SK-N-SH (cell line): ENCODE measurements around the gene NUDT14. TPM values are rescaled to one million over a fixed set of nuclear protein-coding genes. Genes with fewer than 3 reads are reported as not detected.

Source experiments
- CTCF ChIA-PET: fragments of 300-600, 350-600 bp; formaldehyde crosslinking; extraction: SDS; loops from one replicate; lab custom pipeline; 2021; lab: Yijun Ruan, JAX
- POLR2A ChIA-PET: fragments of 350-600 bp; sonication (Branson Sonifier 250); formaldehyde crosslinking; extraction: SDS; loops from one replicate; lab custom pipeline; 2020; ENCODE audit warnings: antibody characterized with exemption, inconsistent platforms; lab: Yijun Ruan, JAX
- DNase-seq: peaks from one replicate; pipeline ENCODE4 v3.0.0; 2012
- H2AFZ ChIP-seq: fragments of 200-600 bp; sonication (generic); 2 replicates; pipeline ENCODE4 v1.8.1; 2016; ENCODE audit warnings: antibody characterized with exemption, mild to moderate bottlenecking, low read depth
- H3F3A ChIP-seq: fragments of 200-600 bp; sonication (generic); replicated peaks from 2 replicates; pipeline ENCODE3; 2016; ENCODE audit warnings: antibody characterized with exemption, mild to moderate bottlenecking; ENCODE audit not compliant: insufficient read depth
- H3K27ac ChIP-seq, 2 experiments: fragments of 200-500 bp in 1 of 2; fragments of 200-600 bp in 1 of 2; sonication (Bioruptor generic) in 1 of 2; sonication (generic), shearing (Covaris generic) in 1 of 2; 2 replicates each; pipeline versions ENCODE4 v1.5.1 to v1.6.1; 2014 to 2016; ENCODE audit warnings: low read depth in 2 of 2, inconsistent platforms in 1 of 2, low read length in 1 of 2, mild to moderate bottlenecking in 1 of 2, mixed read lengths in 1 of 2
- H3K27me3 ChIP-seq: fragments of 200-600 bp; sonication (generic), shearing (Covaris generic); 2 replicates; pipeline ENCODE4 v1.6.1; 2016; ENCODE audit warnings: mixed run types; ENCODE audit not compliant: insufficient read depth
- H3K36me3 ChIP-seq, 2 experiments: fragments of 200-500 bp in 1 of 2; fragments of 200-600 bp in 1 of 2; sonication (Bioruptor generic) in 1 of 2; sonication (generic) in 1 of 2; replicated peaks in 1 of 2; 2 replicates each; pipeline versions ENCODE3 to v1.5.1; 2014 to 2016; ENCODE audit warnings: low read length in 1 of 2, mild to moderate bottlenecking in 1 of 2; ENCODE audit not compliant: insufficient read depth in 2 of 2, control insufficient read depth in 1 of 2
- H3K4me1 ChIP-seq, 2 experiments: fragments of 200-500 bp in 1 of 2; fragments of 200-600 bp in 1 of 2; sonication (Bioruptor generic) in 1 of 2; sonication (generic), shearing (Covaris generic) in 1 of 2; 2 replicates each; pipeline versions ENCODE4 v1.5.1 to v1.6.1; 2014 to 2016; ENCODE audit warnings: low read depth in 1 of 2, low read length in 1 of 2, mixed run types in 1 of 2; ENCODE audit not compliant: insufficient read depth in 2 of 2, control insufficient read depth in 1 of 2
- H3K4me2 ChIP-seq: fragments of 200-600 bp; sonication (generic), shearing (Covaris generic); 2 replicates; pipeline ENCODE4 v1.6.1; 2017; ENCODE audit warnings: mixed run types
- H3K4me3 ChIP-seq, 2 experiments: fragments of 200-500 bp in 1 of 2; fragments of 200-600 bp in 1 of 2; sonication (Bioruptor generic) in 1 of 2; sonication (generic), shearing (Covaris generic) in 1 of 2; 2 replicates each; pipeline versions ENCODE4 v1.5.1 to v1.8.1; 2014 to 2016; ENCODE audit warnings: low read depth in 2 of 2, inconsistent platforms in 1 of 2, low read length in 1 of 2, mild to moderate bottlenecking in 1 of 2, mixed read lengths in 1 of 2, moderate library complexity in 1 of 2
- H3K79me2 ChIP-seq: fragments of 200-600 bp; sonication (generic); 2 replicates; pipeline ENCODE4 v1.8.1; 2017; ENCODE audit warnings: mild to moderate bottlenecking; ENCODE audit not compliant: insufficient read depth
- H3K9ac ChIP-seq: fragments of 200-600 bp; sonication (generic); 2 replicates; pipeline ENCODE4 v1.6.1; 2017; ENCODE audit warnings: mixed run types
- H3K9me2 ChIP-seq: fragments of 200-600 bp; sonication (generic); 2 replicates; pipeline ENCODE4 v1.6.1; 2017; ENCODE audit warnings: mixed run types
- H3K9me3 ChIP-seq: fragments of 200-600 bp; sonication (generic); 2 replicates; pipeline ENCODE4 v1.6.1; 2017; ENCODE audit warnings: mixed run types, mild to moderate bottlenecking, moderate library complexity
- H4K20me1 ChIP-seq: fragments of 200-600 bp; sonication (generic); 2 replicates; pipeline ENCODE4 v1.6.1; 2017; ENCODE audit warnings: mild to moderate bottlenecking, mixed run types; ENCODE audit not compliant: insufficient read depth
- CHD2 ChIP-seq: fragments of 150-350 bp; IDR thresholded peaks from 2 replicates; pipeline ENCODE4 v1.6.1; 2018; ENCODE audit warnings: low read length; ENCODE audit not compliant: partially characterized antibody
- ELF1 ChIP-seq: IDR thresholded peaks from 2 replicates; pipeline ENCODE4 v1.4.0; 2012
- EP300 ChIP-seq, 2 experiments: IDR thresholded peaks; 2 replicates each; pipeline versions ENCODE4 v1.4.0 to v1.6.1; 2012; ENCODE audit warnings: borderline replicate concordance in 1 of 2, low read depth in 1 of 2, low read length in 1 of 2
- FOSL2 ChIP-seq: IDR thresholded peaks from 2 replicates; pipeline ENCODE4 v1.4.0; 2012; ENCODE audit warnings: low read depth, mild to moderate bottlenecking, moderate library complexity, borderline replicate concordance
- FOXJ3 ChIP-seq: sonication (generic); formaldehyde crosslinking; IDR thresholded peaks from 2 replicates; pipeline ENCODE4 v1.5.1; 2020; ENCODE audit warnings: mild to moderate bottlenecking, missing genetic modification reagents
- FOXM1 ChIP-seq: IDR thresholded peaks from 2 replicates; pipeline ENCODE4 v1.4.0; 2012; ENCODE audit warnings: low read depth, mild to moderate bottlenecking
- MEF2A ChIP-seq: IDR thresholded peaks from 2 replicates; pipeline ENCODE4 v1.4.0; 2012; ENCODE audit warnings: low read depth, borderline replicate concordance
- NFIC ChIP-seq: IDR thresholded peaks from 2 replicates; pipeline ENCODE4 v1.4.0; 2012; ENCODE audit warnings: borderline replicate concordance
- NRF1 ChIP-seq: IDR thresholded peaks from 2 replicates; pipeline ENCODE4 v1.6.1; 2012; ENCODE audit warnings: low read depth, mild to moderate bottlenecking, low read length
- RCOR1 ChIP-seq: fragments of 150-350 bp; IDR thresholded peaks from 2 replicates; pipeline ENCODE4 v1.6.1; 2017; ENCODE audit warnings: antibody characterized with exemption, low read length
- RFX5 ChIP-seq: IDR thresholded peaks from 2 replicates; pipeline ENCODE4 v1.6.1; 2012; ENCODE audit warnings: mild to moderate bottlenecking, improper control_type of control experiment, low read length
- RXRA ChIP-seq: IDR thresholded peaks from 2 replicates; pipeline ENCODE4 v1.4.0; 2012; ENCODE audit warnings: low read depth, mild to moderate bottlenecking, borderline replicate concordance
- SIN3A ChIP-seq: IDR thresholded peaks from 2 replicates; pipeline ENCODE4 v1.6.1; 2012; ENCODE audit warnings: low read depth, mild to moderate bottlenecking, low read length, moderate library complexity, borderline replicate concordance
- SMC3 ChIP-seq: IDR thresholded peaks from 2 replicates; pipeline ENCODE4 v1.6.1; 2012; ENCODE audit warnings: low read depth, low read length, improper control_type of control experiment
- TCF12 ChIP-seq: IDR thresholded peaks from 2 replicates; pipeline ENCODE4 v1.4.0; 2012
- YY1 ChIP-seq: IDR thresholded peaks from 2 replicates; pipeline ENCODE4 v1.4.0; 2012; ENCODE audit warnings: low read depth, mild to moderate bottlenecking
- WGBS: methylation state at CpG from one replicate; pipeline ENCODE4 v1.1.6; 2017; ENCODE audit warnings: low lambda C conversion rate; 5-methylcytosine and 5-hydroxymethylcytosine counted together
- polyA plus RNA-seq, 3 experiments: library from polyadenylated mRNA; depleted of rRNA; stranded (reverse); fragments of >200 nt; gene quantifications; 2 replicates each; pipeline ENCODE4 v1.2.3, GENCODE V29; 2012
- TF ChIP-seq, protein P1 (sequence below): IDR thresholded peaks from 2 replicates; pipeline ENCODE4; 2012
- TF ChIP-seq, protein P2 (sequence below): fragments of 200-600 bp; sonication (generic); IDR thresholded peaks from 2 replicates; pipeline ENCODE4 v1.6.1; 2017; ENCODE audit warnings: antibody characterized with exemption, mild to moderate bottlenecking, moderate library complexity
- TF ChIP-seq, protein P3 (sequence below): IDR thresholded peaks from 2 replicates; pipeline ENCODE4 v1.4.0; 2012; ENCODE audit warnings: low read depth, borderline replicate concordance
- TF ChIP-seq, protein P4 (sequence below): IDR thresholded peaks from 2 replicates; pipeline ENCODE4 v1.4.0; 2012; ENCODE audit warnings: low read depth, borderline replicate concordance

NUDT14 gene
- polyA plus RNA-seq, 1 of the 3 experiments (the other 2 are of a cell fraction), result 18.4 TPM

DNA sequence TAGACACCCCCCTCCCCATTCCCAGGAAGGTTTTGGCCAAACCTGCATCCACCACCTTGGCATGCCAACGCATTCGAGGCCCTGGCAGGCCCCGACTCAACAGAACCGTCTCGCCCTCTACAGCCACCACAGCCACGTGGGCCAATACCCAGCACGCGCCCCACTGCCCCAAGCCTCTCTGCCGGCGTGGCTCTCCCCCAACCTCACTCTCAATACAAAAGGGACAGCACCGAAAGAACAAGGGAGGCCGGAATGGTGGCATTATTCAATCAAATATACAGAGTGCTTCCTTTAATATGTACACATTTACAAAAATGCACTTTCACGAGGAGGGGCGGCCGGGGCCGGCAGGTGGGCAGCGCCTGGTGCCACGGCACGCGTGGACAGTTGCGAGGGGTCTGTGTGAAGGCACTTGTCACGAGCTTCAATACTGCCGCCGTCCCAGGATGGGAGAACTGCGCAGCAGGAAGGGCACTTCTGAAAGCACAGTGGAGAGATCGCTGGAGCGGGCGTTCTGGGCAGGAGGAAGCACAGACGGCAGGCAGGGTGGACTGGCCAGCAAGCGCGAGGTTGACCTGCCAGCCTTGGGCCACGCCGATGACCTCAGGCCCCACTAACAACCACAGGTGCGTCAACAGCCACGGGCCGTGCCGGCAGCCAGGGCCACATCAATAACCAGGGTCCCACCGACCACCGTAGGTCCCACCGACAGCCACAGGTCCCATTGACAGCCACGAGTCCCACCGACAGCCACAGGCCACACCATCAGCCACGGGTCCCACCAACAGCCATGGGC lies 39.4 kb downstream of the NUDT14 start:
- Histone ChIP-seq H2AFZ (no peak overlapping the region), H3K9me2 (no peaks in the 10 kb centered on the region), H3K27me3 (no peaks in the 10 kb centered on the region), H3K4me3 (no peak overlapping the region), H3K36me3 (no peaks in the 10 kb centered on the region), H3K4me1 (peaks cover 0 to 13% of the 10 kb centered on the region in 2 experiments; a peak in 1 of 4 replicates), H3K4me2 (no peak overlapping the region), H3K79me2 (no peaks in the 10 kb centered on the region), H4K20me1 (no peaks in the 10 kb centered on the region), H3F3A (no peaks in the 10 kb centered on the region), H3K27ac (no peak overlapping the region)
- ChIA-PET CTCF (no interaction called here), POLR2A (no interaction called here)
- TF ChIP-seq, protein P1, sequence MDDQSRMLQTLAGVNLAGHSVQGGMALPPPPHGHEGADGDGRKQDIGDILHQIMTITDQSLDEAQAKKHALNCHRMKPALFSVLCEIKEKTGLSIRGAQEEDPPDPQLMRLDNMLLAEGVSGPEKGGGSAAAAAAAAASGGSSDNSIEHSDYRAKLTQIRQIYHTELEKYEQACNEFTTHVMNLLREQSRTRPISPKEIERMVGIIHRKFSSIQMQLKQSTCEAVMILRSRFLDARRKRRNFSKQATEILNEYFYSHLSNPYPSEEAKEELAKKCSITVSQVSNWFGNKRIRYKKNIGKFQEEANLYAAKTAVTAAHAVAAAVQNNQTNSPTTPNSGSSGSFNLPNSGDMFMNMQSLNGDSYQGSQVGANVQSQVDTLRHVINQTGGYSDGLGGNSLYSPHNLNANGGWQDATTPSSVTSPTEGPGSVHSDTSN, result no peak
- TF ChIP-seq, protein P2, sequence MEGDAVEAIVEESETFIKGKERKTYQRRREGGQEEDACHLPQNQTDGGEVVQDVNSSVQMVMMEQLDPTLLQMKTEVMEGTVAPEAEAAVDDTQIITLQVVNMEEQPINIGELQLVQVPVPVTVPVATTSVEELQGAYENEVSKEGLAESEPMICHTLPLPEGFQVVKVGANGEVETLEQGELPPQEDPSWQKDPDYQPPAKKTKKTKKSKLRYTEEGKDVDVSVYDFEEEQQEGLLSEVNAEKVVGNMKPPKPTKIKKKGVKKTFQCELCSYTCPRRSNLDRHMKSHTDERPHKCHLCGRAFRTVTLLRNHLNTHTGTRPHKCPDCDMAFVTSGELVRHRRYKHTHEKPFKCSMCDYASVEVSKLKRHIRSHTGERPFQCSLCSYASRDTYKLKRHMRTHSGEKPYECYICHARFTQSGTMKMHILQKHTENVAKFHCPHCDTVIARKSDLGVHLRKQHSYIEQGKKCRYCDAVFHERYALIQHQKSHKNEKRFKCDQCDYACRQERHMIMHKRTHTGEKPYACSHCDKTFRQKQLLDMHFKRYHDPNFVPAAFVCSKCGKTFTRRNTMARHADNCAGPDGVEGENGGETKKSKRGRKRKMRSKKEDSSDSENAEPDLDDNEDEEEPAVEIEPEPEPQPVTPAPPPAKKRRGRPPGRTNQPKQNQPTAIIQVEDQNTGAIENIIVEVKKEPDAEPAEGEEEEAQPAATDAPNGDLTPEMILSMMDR, result no peak
- TF ChIP-seq FOSL2 (no peak), FOXM1 (no peak), RFX5 (no peak), ELF1 (no peak), NFIC (no peak), MEF2A (no peak), RCOR1 (no peak), SIN3A (no peak), FOXJ3 (no peak), EP300 (IDR thresholded peaks at IDR 0.05; ENCODE audit: borderline replicate concordance in 1 of 2, low read depth in 1 of 2, low read length in 1 of 2) (no peak), SMC3 (no peak), RXRA (no peak), CHD2 (no peak), TCF12 (no peak), NRF1 (no peak), YY1 (no peak)
- TF ChIP-seq, protein P3, sequence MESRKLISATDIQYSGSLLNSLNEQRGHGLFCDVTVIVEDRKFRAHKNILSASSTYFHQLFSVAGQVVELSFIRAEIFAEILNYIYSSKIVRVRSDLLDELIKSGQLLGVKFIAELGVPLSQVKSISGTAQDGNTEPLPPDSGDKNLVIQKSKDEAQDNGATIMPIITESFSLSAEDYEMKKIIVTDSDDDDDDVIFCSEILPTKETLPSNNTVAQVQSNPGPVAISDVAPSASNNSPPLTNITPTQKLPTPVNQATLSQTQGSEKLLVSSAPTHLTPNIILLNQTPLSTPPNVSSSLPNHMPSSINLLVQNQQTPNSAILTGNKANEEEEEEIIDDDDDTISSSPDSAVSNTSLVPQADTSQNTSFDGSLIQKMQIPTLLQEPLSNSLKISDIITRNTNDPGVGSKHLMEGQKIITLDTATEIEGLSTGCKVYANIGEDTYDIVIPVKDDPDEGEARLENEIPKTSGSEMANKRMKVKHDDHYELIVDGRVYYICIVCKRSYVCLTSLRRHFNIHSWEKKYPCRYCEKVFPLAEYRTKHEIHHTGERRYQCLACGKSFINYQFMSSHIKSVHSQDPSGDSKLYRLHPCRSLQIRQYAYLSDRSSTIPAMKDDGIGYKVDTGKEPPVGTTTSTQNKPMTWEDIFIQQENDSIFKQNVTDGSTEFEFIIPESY, result no peak
- TF ChIP-seq, protein P4, sequence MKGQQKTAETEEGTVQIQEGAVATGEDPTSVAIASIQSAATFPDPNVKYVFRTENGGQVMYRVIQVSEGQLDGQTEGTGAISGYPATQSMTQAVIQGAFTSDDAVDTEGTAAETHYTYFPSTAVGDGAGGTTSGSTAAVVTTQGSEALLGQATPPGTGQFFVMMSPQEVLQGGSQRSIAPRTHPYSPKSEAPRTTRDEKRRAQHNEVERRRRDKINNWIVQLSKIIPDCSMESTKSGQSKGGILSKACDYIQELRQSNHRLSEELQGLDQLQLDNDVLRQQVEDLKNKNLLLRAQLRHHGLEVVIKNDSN, result no peak
- TF ChIP-seq, all 33 proteins: peak for 0
- Histone ChIP-seq H3K9me3 (no peaks in the 10 kb centered on the region), H3K9ac (no peak overlapping the region)
- 80% methylated on average over 24 of the region's 43 CpGs for WGBS
- DNase-seq, result no peak
